GM10847 (cell line): ENCODE data around the gene TM7SF3.

Experiments
- POLR2A ChIP-seq: IDR thresholded peaks from 2 replicates; pipeline ENCODE4 v1.6.1; 2011; ENCODE audit not compliant: insufficient read length; ENCODE audit errors: extremely low read depth

The TM7SF3 gene

DNA sequence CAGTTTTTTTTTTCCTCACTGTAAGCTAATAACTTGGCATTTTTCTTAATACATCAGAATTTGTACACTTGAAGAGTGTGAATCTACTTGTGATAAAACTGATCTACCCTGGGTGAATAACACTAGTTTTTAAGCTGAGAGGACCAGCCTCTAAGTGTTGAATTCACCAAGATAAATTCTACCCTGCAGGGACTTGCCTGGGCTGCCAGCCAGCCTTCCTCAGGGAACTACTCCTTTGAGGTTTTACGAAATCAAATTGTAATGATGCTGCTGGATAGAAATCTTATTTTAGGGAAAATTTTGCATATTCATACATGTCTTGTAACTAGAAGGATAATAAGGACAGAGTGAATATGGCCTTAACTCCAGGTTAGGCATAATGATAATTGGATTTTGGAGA, 10.1 kb upstream of the TM7SF3 start:
- no peak for TF ChIP-seq POLR2A

DNA sequence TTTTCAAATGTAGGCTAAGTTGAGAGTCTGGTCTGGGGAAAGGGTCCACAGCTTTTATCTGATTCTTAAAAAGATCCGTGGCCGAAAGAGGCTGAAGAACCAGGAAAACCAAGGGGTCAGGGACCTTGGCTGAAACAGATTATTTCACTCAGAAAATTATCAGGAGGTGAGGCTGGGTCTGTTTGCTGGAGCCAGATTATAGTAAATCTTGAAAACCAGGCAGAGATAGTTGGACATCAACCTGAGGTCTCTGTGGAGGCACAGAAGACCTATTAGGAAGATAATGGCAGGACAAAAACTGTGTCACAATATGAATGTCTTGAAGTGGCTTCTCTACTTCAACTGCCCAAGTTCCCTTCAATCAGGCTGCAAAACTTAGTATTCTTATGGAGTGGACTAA, 6.6 kb upstream of the TM7SF3 start:
- TF ChIP-seq POLR2A = no peak

- no peak for TF ChIP-seq POLR2A
These were observed 3.9 kb upstream of the TM7SF3 start for GRCh38 chr12:27018037-27018436.

DNA sequence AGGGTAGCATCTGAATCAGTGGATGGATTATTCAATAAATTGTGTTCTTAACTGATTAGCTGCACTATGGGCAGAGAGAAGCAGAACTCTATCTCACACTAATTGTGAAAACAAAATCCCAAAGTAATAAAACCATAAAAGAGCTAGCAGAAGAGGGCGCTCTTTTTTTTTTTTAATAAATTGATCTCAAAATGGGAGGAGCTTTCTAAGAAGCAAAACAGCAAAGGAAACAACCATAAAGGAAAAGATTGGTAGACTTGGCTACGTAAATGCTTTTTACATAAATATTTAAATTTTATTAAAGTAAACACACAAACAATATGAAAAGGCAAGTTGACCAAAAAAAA, 1.5 kb upstream of the TM7SF3 start:
- TF ChIP-seq POLR2A = no peak

DNA sequence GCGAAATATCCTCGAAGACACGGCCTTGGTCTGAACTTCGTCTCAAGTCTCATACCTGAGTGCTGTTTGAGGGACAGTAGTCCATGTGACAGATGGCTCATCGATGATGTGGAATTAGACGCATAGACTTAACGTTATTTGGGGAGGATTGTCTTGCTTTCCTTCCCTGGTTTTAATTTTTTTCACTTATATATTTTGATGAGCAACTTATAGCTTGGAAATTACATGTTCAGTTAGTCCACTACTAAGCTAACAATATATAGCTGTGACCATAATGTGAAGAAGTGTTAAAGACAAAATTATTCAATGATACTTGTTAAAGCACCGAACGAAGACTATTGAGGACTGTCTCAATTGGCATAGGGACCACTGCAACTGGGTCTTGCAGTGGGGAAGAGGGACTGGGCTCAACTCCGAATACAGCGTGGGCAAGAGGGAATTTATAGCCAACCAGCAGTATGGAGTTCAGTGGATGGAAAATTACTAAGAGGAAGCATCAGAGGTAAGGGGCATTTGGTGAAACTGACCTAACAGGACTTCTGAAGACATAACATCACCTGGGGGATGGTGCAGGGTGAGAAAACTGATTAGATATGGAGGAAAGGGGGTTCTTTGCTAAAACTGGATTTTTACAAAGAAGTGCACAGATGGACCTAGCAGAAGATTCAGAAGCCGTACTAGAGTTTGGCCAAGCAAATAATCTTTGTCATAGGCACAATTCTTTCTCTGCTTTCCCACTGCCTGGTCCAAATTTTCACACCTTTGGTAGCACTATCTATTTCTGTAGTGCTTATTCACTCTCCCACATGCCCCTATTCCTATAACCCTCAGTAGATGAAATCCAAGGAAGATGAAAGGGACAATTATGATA, 910 bp upstream of the TM7SF3 start:
- TF ChIP-seq POLR2A = no peak

DNA sequence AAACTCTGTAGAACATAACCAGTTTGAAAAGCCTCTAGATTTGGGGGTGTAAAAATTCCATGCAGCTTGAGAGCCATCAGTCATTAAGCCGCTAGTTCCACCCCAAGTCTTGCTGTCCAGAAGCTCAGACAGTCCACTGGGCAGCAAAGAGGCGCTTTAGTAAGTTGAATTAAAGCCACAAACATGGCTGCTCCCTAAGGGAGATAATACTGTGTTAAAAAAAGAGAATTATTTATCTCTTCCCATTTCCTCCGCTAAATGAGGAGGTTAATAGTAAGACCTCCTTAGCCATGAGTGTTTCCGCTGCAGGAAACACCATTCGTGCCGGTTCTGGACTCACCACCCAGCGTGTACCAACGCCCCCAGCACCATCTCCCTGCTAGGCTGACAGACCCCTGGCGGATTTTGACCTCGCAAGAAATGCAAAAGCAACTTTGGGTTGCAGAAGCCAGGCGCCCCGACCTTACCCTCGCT, 536 bp downstream of the TM7SF3 start:
- TF ChIP-seq POLR2A = no peak

DNA sequence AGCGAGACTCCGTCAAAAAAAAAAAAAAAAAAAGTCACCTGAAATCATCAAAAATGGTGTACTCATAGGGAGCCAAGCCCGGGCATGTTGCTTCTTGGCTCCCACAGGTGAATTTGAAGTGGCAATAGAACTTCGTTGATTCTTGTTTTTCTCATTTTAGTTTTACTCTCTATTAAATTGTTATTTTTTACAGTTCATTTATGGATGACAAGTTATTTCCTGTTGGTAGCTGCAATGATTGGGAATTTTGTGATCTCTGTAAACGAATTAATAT, 1.3 kb downstream of the TM7SF3 start:
- no peak for TF ChIP-seq POLR2A

- TF ChIP-seq POLR2A = no peak
These were observed 1.8 kb downstream of the TM7SF3 start for GRCh38 chr12:27012239-27012981.

DNA sequence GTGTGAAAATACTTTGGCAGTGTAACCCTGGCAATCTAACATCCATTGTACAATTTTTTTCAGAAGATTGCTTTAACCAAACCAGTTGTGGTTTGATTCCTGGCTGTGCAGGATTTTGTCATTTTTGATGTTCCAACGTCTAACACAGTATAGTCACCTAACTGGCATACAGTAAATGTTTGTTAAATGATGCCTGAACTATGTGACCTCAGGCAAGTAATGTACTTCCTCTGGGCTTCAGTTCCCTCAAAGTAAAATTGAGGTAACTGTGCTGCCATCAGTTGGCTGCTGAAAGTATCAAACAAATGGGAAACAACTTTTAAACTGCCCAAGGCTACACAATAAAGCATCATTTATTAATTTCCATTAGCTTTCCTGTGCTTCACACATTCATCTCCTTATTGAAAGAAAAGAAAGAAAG, 4.3 kb downstream of the TM7SF3 start:
- TF ChIP-seq POLR2A = no peak

DNA sequence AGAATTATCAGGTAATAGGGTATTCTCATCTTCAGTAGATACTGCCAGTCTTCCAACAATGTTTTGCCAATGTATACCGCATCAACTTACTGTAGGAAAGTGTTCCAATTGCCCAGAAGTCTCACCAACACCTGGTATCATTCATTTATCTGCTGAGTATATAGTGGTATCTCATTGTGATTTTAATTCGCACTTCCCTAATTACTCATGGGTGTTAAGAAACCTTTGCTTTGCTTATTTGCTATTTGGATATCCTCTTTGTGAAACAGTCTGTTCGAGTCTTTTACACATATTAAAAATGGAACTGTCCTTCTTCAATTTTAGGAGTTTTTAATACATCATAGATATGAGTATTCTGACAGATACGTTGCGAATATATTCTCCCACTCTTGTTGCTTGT, 6.1 kb downstream of the TM7SF3 start:
- TF ChIP-seq POLR2A = no peak

DNA sequence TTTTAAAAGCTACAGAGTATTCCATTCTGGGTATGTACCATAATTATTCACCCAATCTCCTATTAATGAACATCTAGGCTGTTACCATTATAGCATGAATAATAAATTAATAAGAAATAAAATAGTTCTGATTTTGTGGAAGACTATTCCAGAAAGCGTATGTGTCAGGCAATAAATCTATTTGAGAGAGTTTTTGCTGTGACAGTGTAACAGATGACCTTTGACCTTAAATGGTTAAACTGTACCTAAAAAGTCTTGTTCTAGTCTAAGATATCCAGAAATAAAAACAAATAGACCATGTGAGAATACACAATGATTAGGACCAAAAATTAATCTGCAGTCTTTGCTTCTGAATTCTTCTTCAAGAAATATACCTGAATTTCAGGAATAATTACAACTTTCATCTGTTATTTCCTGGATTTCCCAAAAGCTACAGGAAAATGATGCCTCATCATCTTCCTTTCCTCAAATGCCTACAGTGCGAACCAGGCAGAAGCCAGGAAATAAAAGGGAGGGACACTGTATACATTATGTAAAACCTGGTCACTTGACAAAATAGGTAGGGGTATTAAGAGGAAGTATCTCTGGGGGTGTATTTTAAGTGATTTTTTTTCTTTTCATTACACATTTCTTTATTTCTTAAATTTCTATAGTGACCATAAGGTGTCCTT, 7.3 kb downstream of the TM7SF3 start:
- TF ChIP-seq POLR2A = no peak

- no peak for TF ChIP-seq POLR2A
These were observed 8.7 kb downstream of the TM7SF3 start for GRCh38 chr12:27005495-27005894.

GRCh38 chr12:27003421-27004381, 10.5 kb downstream of the TM7SF3 start:
- no peak for TF ChIP-seq POLR2A

DNA sequence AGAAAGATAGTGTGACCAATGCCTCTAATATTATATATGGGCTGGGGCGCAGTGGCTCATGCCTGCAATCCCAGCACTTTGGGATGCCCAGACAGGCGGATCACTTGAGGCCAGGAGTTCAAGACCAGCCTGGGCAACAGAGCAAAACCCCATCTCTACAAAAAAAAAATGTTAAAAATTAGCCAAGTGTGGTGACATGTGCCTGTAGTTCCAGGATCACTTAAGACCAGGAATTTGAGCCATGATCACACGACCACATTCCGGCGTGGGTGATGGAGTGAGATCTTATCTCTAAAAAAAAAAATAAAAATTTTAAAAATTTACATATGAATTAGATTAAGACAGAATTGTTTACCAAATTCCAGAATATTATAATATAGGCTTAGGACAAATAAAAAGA, 12.0 kb downstream of the TM7SF3 start:
- no peak for TF ChIP-seq POLR2A

GRCh38 chr12:27001663-27002062, 12.5 kb downstream of the TM7SF3 start:
- TF ChIP-seq POLR2A = no peak
